Suppressor macrophage treated with lipopolysaccharide for 1 hour (primary cell): ENCODE results near the gene HCRT.

Source experiments
- DNase-seq, 3 donors: peaks; one replicate each; pipeline ENCODE4 v3.0.0-alpha.2; 2020 to 2022

The HCRT gene

DNA sequence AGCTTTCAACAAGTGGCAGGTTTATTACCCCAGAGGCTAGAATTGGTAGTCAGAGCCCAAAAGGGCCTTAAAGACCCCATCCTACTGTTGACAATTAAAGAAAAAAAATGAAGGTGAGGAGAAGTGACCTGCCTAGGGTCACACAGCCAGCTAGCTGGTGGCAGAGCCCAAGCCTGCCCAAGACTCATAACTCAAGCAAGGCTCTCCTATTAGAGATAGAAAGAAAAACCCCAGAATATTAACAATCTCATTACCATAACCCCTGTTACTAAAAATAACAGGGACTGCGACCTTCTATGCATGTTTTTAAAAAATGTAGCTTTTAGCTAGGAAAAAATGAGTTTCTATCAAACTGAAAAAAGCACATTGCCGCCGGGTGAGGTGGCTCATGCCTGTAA lies 48.6 kb downstream of the HCRT start:
- no peak for DNase-seq

GRCh38 chr17:42135664-42136653 lies 49.3 kb downstream of the HCRT start:
- DNase-seq: peak; percentile 83 to 90 (median 90)

DNA sequence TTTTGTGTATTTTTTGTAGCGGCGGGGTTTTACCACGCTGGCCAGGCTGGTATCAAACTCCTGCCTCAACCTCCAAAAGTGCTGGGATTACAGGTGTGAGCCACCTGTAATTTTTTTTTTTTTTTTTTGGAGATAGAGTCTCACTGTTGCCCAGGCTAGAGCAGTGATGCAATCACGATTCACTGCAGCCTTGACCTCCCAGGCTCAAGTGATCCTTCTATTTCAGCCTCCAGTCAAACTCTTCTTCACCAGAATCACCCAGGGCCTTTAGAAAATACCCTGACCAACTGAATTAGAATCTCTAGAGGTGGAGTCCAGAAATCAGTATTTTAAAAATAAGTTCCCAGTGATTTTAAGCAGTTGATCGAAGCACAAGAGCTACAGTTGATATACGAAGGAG lies 50.1 kb downstream of the HCRT start:
- no peak for DNase-seq
